ENCODE results near the gene PEX14.

The PEX14 gene

DNA sequence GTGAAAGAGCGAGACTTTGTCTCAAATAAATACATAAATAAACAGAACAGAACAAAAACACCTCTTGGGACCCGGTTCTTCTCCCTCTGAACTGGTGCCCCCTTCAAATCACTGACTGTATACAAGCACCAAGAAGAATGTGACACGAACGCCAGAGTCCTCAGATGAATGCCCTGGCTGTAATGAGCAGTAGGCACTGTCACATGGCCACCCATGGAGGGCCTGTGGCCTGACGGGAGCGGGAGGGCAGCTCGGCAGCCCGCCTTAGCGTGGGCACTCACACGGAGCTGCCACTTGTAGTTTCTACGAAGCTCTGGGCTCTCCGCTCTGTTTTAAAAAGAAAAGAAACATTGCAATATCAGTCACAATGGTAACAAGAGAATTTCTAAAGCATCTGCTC, 146.0 kb downstream of the PEX14 start:
- DNase-seq (ENCODE audit: low spot score): peak; percentile 72

DNA sequence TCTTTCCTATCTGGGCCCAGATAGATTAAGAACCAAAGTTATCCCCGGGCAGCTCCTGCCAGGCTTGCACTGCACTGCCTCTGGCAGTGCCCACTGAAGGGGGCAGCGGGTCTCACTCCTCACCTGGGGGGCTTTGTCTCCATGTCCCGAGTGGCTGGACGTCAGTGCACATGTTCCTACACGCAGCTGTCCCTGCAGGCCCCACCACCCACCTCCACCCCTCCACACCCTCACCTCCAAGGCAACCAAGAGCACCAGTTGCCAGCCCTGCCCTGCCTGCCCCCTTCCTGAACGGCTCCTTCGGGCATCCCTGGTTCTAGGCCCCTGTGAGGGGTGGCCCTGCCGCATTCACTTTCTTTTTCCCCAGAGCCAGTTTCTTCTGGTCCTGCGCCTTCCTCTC, 147.2 kb downstream of the PEX14 start:
- no peak for DNase-seq (ENCODE audit: low spot score)

DNA sequence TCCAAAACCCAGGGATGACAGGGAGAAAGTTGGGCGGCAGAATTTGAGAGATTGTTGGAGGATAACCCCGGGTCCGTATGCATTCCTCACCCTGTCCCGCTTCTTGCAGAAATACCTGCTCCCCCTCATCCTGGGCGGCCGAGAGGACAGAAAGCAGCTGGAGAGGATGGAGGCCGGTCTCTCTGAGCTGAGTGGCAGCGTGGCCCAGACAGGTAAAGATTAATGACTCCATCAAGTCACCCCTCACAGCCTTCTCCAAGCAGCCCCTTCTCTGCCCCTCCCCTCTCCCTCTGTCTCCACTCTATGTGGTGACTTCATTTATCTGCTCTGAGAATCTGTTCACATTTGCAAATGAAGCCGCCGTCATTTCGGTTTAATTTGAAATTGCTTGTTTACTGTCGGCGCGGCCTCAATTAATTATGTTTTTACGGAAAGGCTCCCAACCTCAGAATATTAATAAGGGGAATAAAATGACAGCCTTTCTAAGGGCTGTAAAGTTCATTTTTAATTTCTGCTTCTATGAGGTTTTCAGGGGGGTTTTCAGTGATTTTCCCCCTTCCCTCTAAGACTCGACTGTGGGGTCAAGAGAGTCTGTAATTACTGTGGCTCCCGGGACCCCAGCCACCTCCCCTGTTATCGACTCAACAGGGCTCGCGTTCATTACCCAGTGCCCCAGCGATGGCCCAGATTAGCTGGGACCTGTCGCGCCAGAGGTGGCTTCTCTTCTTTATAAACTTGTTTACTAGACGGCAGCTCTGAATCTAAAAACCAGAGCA, 148.3 kb downstream of the PEX14 start:
- no peak for DNase-seq (ENCODE audit: low spot score)

DNA sequence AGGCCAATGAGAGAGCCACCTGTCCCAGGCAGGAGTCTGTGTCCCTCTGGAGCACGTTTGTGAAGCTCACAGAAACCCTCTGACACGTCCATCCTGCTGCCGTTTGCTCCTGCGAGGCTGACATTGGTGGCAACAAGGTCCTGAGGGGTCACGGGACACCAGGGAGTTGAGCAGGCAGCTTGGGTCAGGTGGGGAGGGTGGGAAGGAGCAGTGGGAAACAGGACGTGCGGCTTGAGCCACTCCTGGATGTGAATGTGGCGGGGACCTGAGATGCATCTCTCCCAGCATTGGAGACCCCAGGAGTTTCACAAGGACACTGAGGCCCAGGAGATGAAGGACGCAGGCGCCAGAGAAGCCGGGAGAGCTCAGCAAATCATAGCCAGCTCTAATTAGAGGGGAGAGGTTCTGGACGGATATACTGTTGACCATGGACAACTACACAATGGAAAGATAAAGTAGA, 149.0 kb downstream of the PEX14 start:
- DNase-seq (ENCODE audit: low spot score): no peak

DNA sequence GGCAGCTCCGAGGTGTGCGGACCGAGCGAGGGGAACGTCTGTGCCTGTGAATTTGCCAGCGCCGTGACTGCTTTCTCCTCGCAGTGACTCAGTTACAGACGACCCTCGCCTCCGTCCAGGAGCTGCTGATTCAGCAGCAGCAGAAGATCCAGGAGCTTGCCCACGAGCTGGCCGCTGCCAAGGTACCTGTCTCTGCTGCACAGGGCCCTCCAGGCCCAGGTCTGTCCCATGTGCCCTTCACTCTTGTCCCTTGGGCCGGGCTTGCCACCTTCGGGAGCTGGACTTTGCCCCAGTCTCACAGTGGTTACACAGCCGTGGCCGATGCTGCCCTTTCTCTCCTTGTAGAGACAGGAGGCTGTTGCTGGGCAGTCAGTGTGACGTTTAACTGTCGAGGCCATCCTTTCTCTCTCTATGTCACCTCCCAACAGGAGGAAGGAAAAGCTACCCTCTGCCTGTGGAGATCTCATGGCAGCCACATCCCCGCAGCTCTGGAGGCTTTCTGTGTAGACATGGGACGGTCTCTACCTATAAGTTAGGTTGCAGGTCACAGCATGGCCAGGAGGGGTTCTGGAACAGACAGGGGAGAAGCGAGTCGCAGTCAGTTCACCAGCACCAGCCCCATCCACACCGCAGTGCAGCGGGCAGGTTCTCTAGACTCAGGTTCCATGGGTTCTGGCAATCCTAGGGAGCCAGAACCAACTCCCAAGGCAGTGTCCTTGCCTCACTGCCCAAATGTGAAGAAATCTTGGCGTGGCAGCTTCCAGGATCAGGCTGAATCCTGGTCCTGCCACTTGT, 149.7 kb downstream of the PEX14 start:
- DNase-seq (ENCODE audit: low spot score): no peak

DNA sequence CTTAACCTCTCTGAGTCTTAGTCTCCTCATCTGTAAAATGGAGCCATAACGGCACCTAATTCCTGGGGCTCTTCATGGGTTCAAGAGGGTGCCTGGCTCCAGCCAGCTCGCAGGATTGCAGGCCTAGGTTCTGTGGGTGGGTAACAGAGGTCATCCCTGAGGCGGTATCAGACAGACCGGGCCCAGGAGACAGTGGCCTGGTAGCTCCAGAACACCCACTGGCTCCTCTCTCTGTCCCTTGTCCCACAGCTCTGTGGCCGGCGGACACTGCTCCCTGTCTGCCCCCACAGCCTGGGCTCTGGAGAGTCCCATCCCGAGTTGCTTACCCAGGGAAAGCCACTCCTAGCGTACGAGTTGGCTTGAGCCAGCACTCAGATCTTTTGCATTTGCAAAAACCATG, 150.3 kb downstream of the PEX14 start:
- DNase-seq (ENCODE audit: low spot score): no peak

DNA sequence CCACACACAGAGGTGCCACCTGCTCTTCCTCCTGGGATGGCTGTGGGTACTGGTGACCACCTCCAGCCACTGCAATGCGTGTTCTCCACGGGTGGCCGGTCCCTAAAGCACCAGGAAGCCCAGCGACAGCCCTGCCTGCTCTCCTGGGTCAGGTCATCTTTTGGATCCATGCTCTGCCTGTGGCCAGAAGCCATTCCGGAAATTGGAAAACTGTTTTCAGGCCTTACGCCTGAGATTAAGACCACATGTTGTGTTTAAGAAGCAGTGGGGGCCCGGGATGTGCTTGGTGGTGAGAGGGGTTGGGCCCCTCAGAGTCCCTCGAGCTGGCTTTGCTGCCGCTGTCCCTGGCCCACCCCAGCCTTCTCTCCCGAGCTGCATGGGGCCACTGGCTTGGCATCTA, 150.8 kb downstream of the PEX14 start:
- DNase-seq (ENCODE audit: low spot score): no peak

DNA sequence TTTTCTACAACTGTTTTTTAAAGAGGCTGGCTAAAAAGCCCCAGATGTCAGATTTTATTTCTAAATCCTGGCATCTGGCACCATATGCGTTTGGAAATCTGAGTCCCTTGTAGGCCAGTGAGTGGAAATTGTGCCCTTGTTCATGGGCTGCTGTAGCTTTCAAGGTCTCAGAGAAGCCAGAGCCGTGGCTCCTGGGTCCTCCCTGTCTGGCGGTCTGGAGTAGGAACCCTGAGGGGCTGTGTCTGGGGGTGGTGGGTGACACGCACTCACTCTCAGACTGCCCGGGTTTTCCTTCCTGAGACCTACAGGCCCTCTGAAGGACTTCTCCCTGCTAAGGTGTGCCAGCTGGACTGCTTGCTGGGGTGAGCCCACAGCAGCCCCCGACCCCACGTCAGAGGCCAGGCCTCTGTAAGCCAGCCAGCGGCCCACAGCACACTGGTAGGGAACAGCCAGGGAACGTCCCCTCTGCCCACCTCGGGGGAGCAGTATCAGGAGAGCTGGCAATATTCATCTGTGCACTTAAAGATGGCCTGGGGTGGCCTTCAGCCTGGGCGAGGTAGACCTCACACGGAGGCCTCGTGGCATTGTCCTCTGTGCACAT, 151.5 kb downstream of the PEX14 start:
- no peak for DNase-seq (ENCODE audit: low spot score)

DNA sequence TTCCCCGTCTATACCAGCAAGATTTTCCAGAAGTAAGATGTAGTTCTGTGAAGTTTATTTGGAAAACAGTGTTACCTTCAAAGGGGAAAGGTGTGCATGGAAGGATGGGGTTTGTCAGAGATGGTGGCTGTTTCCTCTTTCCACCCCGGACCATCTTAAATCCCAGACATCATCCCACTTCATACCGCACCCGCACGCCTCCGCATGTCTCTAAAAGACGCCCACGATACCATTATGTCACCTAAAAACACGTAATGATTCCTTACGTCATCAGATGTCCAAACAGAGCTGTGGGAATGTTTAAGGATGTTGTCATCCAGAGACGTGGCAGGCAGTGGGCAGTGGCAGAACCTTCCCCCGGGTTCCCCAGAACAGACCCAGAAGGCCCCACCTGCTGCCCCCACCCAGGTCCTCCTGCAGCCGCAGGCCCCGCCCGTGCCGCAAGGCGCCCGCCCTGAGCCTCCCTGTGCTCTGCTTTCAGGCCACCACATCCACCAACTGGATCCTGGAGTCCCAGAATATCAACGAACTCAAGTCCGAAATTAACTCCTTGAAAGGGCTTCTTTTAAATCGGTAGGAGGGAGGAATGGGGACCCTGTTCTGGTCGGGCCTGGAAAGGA, 152.2 kb downstream of the PEX14 start:
- no peak for DNase-seq (ENCODE audit: low spot score)

DNA sequence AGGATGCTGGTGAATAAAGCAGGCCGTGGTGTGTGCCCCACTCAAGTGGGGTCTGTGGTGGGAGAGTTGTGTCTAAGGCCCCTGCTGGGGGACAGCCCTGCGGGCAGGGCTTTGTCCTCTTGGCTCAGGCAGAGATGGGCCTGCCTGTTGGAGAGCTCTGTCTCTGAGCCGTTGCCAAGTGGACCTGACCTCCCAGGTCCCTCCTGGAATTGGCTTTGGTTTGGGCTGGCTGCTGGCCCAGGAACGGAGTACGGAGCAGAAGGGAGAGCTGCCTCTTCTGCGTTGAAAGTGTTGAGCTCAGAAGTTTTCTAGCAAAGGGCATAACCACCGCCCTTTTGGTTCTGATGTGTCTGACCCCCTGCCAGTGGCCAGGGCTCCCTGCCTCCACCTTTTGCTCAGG, 153.9 kb downstream of the PEX14 start:
- peak; percentile 6 for DNase-seq (ENCODE audit: low spot score)

DNA sequence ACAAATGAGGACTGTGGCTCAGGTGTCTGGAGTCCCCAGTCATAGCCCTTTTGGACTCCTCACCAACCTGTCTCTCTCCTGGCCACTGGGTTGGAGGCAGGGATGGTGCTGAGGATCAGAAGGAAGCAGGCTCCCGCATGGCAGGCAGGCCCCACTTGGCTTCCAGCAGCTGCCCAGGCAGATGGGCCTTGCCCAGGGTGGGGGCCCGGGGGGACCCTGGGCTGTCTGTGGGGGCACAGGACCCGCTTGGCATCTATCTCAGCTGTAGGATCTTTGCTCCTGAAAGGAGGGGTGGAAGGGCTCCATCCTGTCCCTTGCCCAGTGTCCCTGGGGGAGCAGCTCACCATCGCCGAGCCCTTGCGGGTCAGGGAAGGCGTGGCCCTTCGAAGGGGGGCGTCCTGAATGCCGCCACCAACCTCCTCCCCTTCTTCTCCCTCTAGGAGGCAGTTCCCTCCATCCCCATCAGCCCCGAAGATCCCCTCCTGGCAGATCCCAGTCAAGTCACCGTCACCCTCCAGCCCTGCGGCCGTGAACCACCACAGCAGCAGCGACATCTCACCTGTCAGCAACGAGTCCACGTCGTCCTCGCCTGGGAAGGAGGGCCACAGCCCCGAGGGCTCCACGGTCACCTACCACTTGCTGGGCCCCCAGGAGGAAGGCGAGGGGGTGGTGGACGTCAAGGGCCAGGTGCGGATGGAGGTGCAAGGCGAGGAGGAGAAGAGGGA, 154.5 kb downstream of the PEX14 start:
- no peak for DNase-seq (ENCODE audit: low spot score)

DNA sequence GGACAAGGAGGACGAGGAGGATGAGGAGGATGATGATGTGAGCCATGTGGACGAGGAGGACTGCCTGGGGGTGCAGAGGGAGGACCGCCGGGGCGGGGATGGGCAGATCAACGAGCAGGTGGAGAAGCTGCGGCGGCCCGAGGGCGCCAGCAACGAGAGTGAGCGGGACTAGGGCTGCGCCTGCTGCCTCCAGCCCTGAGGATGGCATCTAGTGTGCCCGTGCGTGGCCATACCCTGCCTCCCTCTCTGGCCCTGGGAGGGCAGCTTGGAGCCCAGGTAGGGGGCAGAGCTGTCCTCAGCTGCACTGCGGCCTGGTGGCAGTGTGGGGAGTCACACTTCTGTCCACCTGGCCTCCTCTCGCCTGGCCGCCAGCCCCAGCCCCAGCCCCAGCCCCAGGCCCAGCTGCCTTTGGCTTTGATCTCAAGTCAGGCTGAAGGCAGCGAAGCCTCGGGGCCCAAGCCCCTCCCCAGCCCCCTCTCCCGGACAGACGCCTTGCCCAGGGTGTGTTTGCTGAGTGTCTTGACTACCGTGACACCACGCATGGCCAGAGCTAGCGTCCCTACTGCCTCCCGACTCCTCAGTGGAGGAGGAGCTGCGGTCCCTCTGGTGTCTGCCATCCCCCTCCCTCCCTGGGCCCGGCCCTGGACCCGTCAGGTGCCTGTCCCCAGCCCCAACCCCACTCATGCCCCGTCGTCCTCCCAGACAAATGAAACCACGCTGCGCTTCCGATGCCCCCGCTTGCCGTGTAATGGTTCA, 155.2 kb downstream of the PEX14 start:
- DNase-seq (ENCODE audit: low spot score): no peak

DNA sequence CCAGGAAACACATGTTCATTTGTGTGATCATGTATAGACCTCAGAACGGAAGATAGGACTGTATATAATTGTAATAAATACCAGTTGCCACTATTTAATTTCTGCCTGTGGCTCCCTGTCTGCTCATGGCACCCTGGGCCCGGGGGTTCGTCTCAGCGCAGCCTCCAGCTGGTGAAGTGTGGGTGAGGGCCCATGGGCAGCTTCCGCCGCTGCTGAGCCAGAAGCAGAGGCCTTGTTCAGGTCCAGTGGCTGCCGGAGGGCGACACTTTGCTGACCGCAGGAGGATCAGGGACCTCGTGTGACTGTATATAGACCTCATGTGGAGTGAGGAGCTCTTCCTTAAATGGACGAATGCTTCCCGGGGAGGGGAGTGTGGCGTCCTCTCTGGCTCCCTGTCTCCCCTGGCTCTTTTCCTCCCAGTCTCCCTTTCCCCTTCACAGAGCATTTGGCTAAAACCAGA, 155.9 kb downstream of the PEX14 start:
- DNase-seq (ENCODE audit: low spot score): no peak

DNA sequence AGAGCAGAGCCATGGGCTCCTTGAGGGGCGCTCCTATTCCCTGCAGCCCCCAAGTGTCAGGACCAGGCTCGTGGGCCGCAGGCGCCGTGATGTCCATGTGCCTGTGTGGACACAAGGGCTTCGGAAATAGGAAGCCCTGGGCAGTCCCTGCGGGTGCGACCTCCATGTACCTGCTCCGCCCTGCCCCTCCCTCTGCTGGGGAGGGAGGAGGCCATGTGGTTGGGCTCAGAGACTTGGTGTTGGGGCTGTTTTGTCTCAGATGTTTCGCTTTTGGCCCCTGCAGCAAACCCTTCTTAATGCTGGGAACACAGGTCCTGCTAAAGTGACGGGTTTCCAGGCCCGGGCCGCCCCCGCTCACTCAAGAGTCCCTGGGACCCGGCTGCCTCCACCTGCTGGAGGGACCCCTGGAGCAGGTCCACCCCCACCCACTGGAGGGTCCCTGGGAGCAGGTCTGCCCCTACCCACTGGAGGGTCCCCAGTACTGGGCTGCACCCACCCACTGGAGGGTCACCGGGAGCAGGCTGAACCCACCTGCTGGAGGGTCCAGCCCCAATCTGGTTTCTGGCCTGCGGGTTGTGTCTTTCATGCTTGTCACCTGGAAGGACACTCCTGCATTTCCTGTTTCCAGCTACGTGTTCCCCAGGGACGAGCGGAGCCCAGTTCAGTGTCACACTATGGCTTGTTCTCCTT, 156.5 kb downstream of the PEX14 start:
- DNase-seq (ENCODE audit: low spot score): no peak

DNA sequence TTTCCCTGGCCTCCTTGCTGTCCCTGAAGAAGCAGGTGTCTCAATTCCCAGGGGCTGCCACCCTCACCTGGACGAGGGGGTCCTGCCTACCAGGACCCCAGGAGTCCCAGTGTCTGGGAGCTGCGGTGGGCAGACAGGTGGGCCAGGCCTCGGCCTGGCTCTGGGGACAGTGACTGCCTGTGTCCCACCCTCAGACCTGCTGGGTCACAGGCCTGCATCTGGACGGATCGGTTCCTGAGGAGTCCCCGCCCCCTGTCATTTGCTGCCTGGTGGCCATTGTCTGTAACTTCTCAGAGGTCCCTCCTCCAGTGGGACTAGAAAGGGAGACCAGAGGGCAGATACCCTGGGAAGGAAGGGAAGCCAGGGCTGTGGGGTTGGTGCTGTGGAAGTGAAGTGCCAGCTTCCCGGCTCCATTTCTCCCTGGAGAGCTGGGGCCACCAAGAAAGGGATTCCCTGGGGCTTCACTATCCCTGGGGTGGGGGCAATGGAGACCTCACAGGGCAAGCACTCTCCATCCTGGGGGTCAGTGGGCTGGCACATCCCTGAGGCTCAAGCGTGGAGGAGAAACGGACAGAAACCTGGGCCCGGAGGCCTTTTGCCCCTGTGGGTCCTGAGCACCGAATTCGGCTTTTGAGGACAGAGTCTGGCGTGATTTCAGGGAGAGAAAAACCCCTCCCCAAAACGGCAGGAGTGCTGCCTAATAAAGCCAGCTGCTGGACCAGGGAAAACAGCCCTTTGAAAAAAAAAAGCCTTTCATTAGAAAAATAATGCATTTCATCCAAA, 157.3 kb downstream of the PEX14 start:
- no peak for DNase-seq (ENCODE audit: low spot score)

DNA sequence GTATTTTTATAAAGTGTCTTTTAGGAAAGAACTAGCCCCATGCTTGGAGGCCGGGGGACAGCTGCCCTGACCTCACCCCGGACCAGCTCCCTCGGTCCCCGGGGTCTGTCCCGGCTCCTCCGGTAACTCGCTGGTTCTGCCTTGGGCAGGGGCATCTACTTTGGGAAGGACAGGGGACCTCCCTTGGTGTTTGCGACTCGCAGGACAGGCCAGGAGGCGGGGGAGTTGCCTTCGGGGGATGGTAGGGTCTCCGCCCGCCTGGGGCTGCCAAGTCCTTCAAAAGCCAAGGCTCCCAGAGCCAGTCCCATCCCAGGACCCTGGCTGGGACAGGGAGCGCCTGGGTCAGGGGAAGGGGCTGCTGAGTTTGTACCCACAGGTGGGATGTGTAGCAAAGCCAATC, 157.9 kb downstream of the PEX14 start:
- DNase-seq (ENCODE audit: low spot score): no peak

DNA sequence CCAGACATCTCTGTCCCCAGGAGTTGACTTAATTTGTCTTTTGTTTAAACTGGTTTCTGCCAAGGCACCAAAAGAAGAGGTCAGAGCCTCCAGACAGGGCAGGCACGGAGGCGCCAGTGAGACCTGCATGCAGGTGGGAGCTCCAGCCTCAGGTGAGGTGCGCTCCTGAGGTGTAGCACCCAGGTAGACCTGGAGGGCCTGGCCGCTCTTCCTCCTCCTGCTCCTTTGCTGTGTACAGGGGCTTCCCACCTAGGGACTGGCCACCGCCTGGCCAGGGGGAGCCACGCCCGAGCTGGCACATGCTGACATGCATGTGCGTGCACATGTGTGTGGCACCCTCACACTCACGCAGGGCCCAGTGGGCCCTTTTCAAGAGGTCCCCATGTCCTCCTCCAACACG, 158.7 kb downstream of the PEX14 start:
- DNase-seq (ENCODE audit: low spot score): no peak

DNA sequence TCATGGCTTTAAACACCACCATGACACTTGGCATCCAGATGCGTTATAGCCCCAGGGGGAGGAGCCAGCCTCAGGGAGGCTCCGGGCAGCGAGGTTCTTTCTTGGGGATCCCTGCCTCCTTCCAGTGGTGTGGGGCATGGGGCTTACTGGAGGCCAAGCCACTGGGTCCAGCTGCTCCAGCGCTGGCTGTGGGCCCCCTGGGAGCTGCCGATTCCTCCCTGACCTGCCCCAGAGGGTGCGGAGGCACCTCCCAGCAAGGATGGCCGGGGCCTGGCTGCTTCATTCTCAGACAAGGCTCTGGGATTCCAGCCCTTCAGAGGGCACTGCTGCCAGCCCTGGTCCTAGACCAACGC, 159.3 kb downstream of the PEX14 start:
- no peak for DNase-seq (ENCODE audit: low spot score)

DNA sequence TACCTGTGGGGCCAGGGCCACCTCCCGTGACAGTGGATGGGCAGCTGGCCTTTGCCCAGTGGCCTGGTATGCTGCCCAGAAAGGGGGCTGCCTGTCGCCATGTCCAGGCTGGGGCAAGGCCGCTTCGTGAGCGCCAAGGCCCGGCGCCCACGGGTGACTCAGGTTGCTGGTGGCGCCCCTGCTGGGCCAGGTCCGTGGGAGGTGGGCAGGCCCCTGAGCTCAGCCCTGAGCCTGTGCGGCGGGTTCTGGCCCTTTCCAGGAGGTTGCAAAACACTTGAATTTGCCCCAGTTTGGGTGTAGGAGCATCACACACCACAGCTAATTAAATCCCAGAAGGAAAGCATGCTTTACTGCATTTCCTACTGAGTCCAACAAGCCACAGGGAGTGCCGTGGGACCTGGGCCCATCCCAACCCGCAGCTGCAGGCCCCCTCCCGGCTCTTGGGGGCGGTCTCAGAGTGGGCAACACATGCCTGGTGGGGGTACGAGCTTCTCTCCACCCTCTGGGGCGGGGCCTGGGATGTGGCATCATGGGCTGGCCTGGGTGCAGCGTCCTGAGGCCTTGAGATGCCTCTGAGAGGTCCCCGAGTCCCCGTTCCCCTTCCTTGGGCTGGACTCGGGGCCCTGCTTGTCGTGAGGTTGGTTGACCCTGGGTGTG, 159.8 kb downstream of the PEX14 start:
- DNase-seq (ENCODE audit: low spot score): no peak
